ENCODE results near the gene PDIA4.

- TF ChIP-seq CTCF (IDR thresholded peaks at IDR 0.05) = no peak
- TF ChIP-seq POLR2A (IDR thresholded peaks at IDR 0.05) = no peak
These were observed 60.7 kb downstream of the PDIA4 start for GRCh38 chr7:148967602-148968001.

All from esophagus squamous epithelium (tissue), 4 donors.